DMS 273 treated with DMSO at 0.1 percent for 48 hours (cell line): ENCODE results near the gene NTNG1.
"Not testable (repeated sequence)": the region's sequence is repeated elsewhere in the genome, so short reads cannot be mapped to it uniquely, and the experiment has no call there.

ENCODE experiments used
- DNase-seq: peaks from one replicate; lab custom pipeline; 2025; lab: John Stamatoyannopoulos, UW

The NTNG1 gene

GRCh38 chr1:107198561-107198960 is 57.7 kb downstream of the NTNG1 start:
- DNase-seq: no peak

- DNase-seq: no peak
These were observed 59.8 kb downstream of the NTNG1 start for GRCh38 chr1:107200631-107201030.

- DNase-seq: no peak
These were observed 61.2 kb downstream of the NTNG1 start for GRCh38 chr1:107202007-107202406.

GRCh38 chr1:107213225-107213624 is 72.4 kb downstream of the NTNG1 start:
- DNase-seq: no peak

- DNase-seq: no peak
These were observed 79.2 kb downstream of the NTNG1 start for GRCh38 chr1:107220036-107220435.

GRCh38 chr1:107225706-107226105 is 84.9 kb downstream of the NTNG1 start:
- no peak for DNase-seq

GRCh38 chr1:107228704-107229371 is 88.0 kb downstream of the NTNG1 start:
- no peak for DNase-seq

- no peak for DNase-seq
These were observed 88.9 kb downstream of the NTNG1 start for GRCh38 chr1:107229711-107230110.

GRCh38 chr1:107230121-107230520 is 89.3 kb downstream of the NTNG1 start:
- DNase-seq: no peak

- DNase-seq: no peak
These were observed 90.5 kb downstream of the NTNG1 start for GRCh38 chr1:107231291-107231690.

- no peak for DNase-seq
These were observed 91.6 kb downstream of the NTNG1 start for GRCh38 chr1:107232426-107232825.

GRCh38 chr1:107236760-107237159 is 95.9 kb downstream of the NTNG1 start:
- not testable (repeated sequence) for DNase-seq

GRCh38 chr1:107243461-107243860 is 102.6 kb downstream of the NTNG1 start:
- no peak for DNase-seq

- DNase-seq: no peak
These were observed 104.1 kb downstream of the NTNG1 start for GRCh38 chr1:107244709-107245500.

GRCh38 chr1:107246775-107247345 is 106.0 kb downstream of the NTNG1 start:
- no peak for DNase-seq

- no peak for DNase-seq
These were observed 106.8 kb downstream of the NTNG1 start for GRCh38 chr1:107247679-107248078.

- no peak for DNase-seq
These were observed 109.3 kb downstream of the NTNG1 start for GRCh38 chr1:107250169-107250568.

- DNase-seq: no peak
These were observed 110.2 kb downstream of the NTNG1 start for GRCh38 chr1:107251083-107251482.

- no peak for DNase-seq
These were observed 111.0 kb downstream of the NTNG1 start for GRCh38 chr1:107251839-107252238.

- DNase-seq: no peak
These were observed 111.4 kb downstream of the NTNG1 start for GRCh38 chr1:107252271-107252670.

GRCh38 chr1:107254306-107254705 is 113.5 kb downstream of the NTNG1 start:
- no peak for DNase-seq

- no peak for DNase-seq
These were observed 114.6 kb downstream of the NTNG1 start for GRCh38 chr1:107255469-107255868.
